Measurements from ENCODE around the gene WDR46.
A peak's percentile ranks its signal among the peaks of the same experiment; 100 is the strongest.

DNA sequence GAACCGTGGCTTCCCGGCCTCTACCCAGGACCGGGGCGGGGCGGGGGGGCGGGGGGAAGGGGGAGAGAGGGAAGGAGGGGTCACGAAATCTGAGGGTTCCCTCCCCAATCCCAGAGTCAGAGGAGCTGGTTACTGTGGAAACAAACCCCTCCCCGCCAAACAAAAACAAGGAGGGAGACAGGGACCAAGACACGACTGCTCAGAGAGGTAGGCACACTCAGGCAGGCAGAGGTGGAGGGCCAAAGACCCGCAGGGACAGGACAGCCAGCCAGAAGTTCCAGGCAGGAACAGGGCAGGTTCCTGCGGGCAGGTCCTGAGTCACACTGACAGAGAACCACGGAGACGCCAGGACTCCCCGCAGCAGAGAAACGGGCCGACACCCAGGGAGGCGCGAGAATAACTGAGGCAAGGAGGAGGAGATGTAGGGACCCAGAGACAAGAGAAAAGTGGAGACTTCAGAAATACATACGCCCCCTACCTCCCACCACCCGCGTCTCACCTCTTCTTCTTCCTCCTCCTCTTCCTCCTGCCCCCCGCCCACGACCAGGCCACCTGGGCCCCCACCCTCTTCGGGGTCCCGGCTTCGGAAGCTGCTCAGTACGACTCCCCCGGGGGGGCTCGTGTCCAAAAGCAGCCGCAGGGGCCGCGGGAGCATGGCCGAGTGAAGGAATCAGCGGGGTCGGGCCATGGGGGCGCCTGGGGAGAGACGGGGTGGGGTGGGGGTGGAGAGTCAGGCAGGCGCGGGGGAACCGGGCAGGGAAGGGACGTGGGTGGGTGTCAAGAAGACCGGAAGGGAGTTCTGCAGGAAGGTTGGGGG is 9.1 kb upstream of the WDR46 start:
- TF ChIP-seq, protein P1, sequence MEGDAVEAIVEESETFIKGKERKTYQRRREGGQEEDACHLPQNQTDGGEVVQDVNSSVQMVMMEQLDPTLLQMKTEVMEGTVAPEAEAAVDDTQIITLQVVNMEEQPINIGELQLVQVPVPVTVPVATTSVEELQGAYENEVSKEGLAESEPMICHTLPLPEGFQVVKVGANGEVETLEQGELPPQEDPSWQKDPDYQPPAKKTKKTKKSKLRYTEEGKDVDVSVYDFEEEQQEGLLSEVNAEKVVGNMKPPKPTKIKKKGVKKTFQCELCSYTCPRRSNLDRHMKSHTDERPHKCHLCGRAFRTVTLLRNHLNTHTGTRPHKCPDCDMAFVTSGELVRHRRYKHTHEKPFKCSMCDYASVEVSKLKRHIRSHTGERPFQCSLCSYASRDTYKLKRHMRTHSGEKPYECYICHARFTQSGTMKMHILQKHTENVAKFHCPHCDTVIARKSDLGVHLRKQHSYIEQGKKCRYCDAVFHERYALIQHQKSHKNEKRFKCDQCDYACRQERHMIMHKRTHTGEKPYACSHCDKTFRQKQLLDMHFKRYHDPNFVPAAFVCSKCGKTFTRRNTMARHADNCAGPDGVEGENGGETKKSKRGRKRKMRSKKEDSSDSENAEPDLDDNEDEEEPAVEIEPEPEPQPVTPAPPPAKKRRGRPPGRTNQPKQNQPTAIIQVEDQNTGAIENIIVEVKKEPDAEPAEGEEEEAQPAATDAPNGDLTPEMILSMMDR (IDR thresholded peaks at IDR 0.05; ENCODE audit: insufficient read depth, low read length): no peak
- TF ChIP-seq POLR2AphosphoS5 (IDR thresholded peaks at IDR 0.05; ENCODE audit: low read depth): peak; percentile 75; the same call in 1 of the 2 replicates
- TF ChIP-seq, protein P2, sequence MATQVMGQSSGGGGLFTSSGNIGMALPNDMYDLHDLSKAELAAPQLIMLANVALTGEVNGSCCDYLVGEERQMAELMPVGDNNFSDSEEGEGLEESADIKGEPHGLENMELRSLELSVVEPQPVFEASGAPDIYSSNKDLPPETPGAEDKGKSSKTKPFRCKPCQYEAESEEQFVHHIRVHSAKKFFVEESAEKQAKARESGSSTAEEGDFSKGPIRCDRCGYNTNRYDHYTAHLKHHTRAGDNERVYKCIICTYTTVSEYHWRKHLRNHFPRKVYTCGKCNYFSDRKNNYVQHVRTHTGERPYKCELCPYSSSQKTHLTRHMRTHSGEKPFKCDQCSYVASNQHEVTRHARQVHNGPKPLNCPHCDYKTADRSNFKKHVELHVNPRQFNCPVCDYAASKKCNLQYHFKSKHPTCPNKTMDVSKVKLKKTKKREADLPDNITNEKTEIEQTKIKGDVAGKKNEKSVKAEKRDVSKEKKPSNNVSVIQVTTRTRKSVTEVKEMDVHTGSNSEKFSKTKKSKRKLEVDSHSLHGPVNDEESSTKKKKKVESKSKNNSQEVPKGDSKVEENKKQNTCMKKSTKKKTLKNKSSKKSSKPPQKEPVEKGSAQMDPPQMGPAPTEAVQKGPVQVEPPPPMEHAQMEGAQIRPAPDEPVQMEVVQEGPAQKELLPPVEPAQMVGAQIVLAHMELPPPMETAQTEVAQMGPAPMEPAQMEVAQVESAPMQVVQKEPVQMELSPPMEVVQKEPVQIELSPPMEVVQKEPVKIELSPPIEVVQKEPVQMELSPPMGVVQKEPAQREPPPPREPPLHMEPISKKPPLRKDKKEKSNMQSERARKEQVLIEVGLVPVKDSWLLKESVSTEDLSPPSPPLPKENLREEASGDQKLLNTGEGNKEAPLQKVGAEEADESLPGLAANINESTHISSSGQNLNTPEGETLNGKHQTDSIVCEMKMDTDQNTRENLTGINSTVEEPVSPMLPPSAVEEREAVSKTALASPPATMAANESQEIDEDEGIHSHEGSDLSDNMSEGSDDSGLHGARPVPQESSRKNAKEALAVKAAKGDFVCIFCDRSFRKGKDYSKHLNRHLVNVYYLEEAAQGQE (IDR thresholded peaks at IDR 0.05; ENCODE audit: insufficient replicate concordance, low read depth): no peak

Data from HL-60 (cell line).